Neural progenitor cell (in vitro differentiated cells): ENCODE measurements around the gene BIRC6. TPM values are rescaled to one million over a fixed set of nuclear protein-coding genes. Genes with fewer than 3 reads are reported as not detected.
"Not testable (repeated sequence)": the region's sequence is repeated elsewhere in the genome, so short reads cannot be mapped to it uniquely, and the experiment has no call there.

Experiments used
- DNase-seq: peaks from one replicate; pipeline ENCODE4 v3.0.0-alpha.2; 2016; ENCODE audit warnings: low spot score
- H2AFZ ChIP-seq: fragments of 200-600 bp; sonication (generic); replicated peaks from 2 replicates; pipeline ENCODE4 v1.6.1; 2016; ENCODE audit warnings: antibody characterized with exemption
- H3F3A ChIP-seq: fragments of 200-600 bp; sonication (generic); 2 replicates; pipeline ENCODE4 v1.6.1; 2016; ENCODE audit warnings: antibody characterized with exemption, low read depth
- H3K27ac ChIP-seq: fragments of 200-600 bp; sonication (generic); 2 replicates; pipeline ENCODE4 v1.5.1; 2016; ENCODE audit warnings: mild to moderate bottlenecking
- H3K27me3 ChIP-seq: fragments of 200-600 bp; sonication (generic); 2 replicates; pipeline ENCODE4 v1.6.1; 2016; ENCODE audit warnings: mild to moderate bottlenecking, moderate library complexity
- H3K36me3 ChIP-seq: fragments of 200-600 bp; sonication (generic); 2 replicates; pipeline ENCODE4 v1.5.1; 2016
- H3K4me1 ChIP-seq: fragments of 200-600 bp; sonication (generic); 2 replicates; pipeline ENCODE4 v1.6.1; 2016; ENCODE audit warnings: mixed run types
- H3K4me2 ChIP-seq: fragments of 200-600 bp; sonication (generic); 2 replicates; pipeline ENCODE4 v1.6.1; 2016
- H3K4me3 ChIP-seq: fragments of 200-600 bp; sonication (generic); 2 replicates; pipeline ENCODE4 v1.5.1; 2016
- H3K79me2 ChIP-seq: fragments of 200-600 bp; sonication (generic); 2 replicates; pipeline ENCODE4 v1.6.1; 2016; ENCODE audit warnings: low read depth
- H3K9ac ChIP-seq: fragments of 200-600 bp; sonication (generic); 2 replicates; pipeline ENCODE4 v1.6.1; 2016
- H3K9me3 ChIP-seq: fragments of 200-600 bp; sonication (generic); 2 replicates; pipeline ENCODE4 v1.5.1; 2016; ENCODE audit warnings: low read depth
- H4K20me1 ChIP-seq: fragments of 200-600 bp; sonication (generic); 2 replicates; pipeline ENCODE4 v1.6.1; 2016; ENCODE audit warnings: low read depth
- H3K27ac Mint-ChIP-seq: 3 replicates; pipeline ENCODE4 v1.8.0; 2021; ENCODE audit warnings: mixed read lengths
- H3K27me3 Mint-ChIP-seq: 2 replicates; pipeline ENCODE4 v1.8.0; 2022; ENCODE audit warnings: low read depth, mild to moderate bottlenecking, inconsistent platforms, moderate library complexity, mixed read lengths; ENCODE audit not compliant: insufficient read depth
- H3K36me3 Mint-ChIP-seq: 3 replicates; pipeline ENCODE4 v1.8.0; 2021; ENCODE audit warnings: mixed read lengths
- H3K4me1 Mint-ChIP-seq: 3 replicates; pipeline ENCODE4 v1.8.0; 2021; ENCODE audit warnings: mixed read lengths
- H3K4me3 Mint-ChIP-seq: 3 replicates; pipeline ENCODE4 v1.8.0; 2021; ENCODE audit warnings: mild to moderate bottlenecking, moderate library complexity, mixed read lengths
- H3K9me3 Mint-ChIP-seq: 3 replicates; pipeline ENCODE4 v1.8.0; 2020; ENCODE audit warnings: mixed read lengths
- CTCF ChIP-seq: fragments of 200-600 bp; sonication (generic); IDR thresholded peaks from 2 replicates; pipeline ENCODE4 v1.5.1; 2017; ENCODE audit warnings: antibody characterized with exemption, mild to moderate bottlenecking
- EZH2 ChIP-seq: fragments of 200-600 bp; sonication (generic); IDR thresholded peaks from 2 replicates; pipeline ENCODE4 v1.6.1; 2017; ENCODE audit warnings: antibody characterized with exemption, mild to moderate bottlenecking, moderate library complexity
- EZH2phosphoT487 ChIP-seq: fragments of 200-600 bp; sonication (generic); IDR thresholded peaks from 2 replicates; pipeline ENCODE4 v1.6.1; 2017; ENCODE audit warnings: antibody characterized with exemption
- total RNA-seq: library from RNA; depleted of rRNA; stranded (reverse); fragments of >200 nt; gene quantifications from 2 replicates; pipeline ENCODE4 v1.2.3, GENCODE V29; 2015; ENCODE audit warnings: low replicate concordance

The BIRC6 gene
- total RNA-seq, 1 donor from 2014 or later, result 105 TPM

- H3K27me3 ChIP-seq, result no peaks in the 10 kb centered on the region
- Mint-ChIP-seq H3K27ac (no peak overlapping the region), H3K36me3 (peaks cover 8% of the 10 kb centered on the region), H3K27me3 (no peaks in the 10 kb centered on the region), H3K4me3 (no peak overlapping the region), H3K4me1 (peaks cover 12% of the 10 kb centered on the region), H3K9me3 (no peaks in the 10 kb centered on the region)
- H3K4me1 ChIP-seq, result peaks cover 7% of the 10 kb centered on the region
- H3K9me3 ChIP-seq, result no peaks in the 10 kb centered on the region
- no peak overlapping the region for H3K9ac ChIP-seq
- no peak overlapping the region for H2AFZ ChIP-seq
- no peak overlapping the region for H3K4me3 ChIP-seq
- H3K27ac ChIP-seq, result no peak overlapping the region
- no peaks in the 10 kb centered on the region for H3K36me3 ChIP-seq
- H3K79me2 ChIP-seq, result peaks cover 100% of the 10 kb centered on the region
- TF ChIP-seq EZH2phosphoT487 (no peak), EZH2 (no peak), CTCF (no peak)
- no peak for DNase-seq
- peaks cover 51% of the 10 kb centered on the region for H4K20me1 ChIP-seq
- H3K4me2 ChIP-seq, result no peak overlapping the region
- peaks cover under 1% of the 10 kb centered on the region for H3F3A ChIP-seq
These were observed 6.8 kb downstream of the BIRC6 start for GRCh38 chr2:32363597-32363996.

- H3K4me1 ChIP-seq, H3K9me3 ChIP-seq, H3K27ac ChIP-seq, H3K9ac ChIP-seq, H3K36me3 ChIP-seq, H3K4me2 ChIP-seq, H3K4me3 ChIP-seq, H2AFZ ChIP-seq, DNase-seq, H3K27ac Mint-ChIP-seq, H3K36me3 Mint-ChIP-seq, H3F3A ChIP-seq, H3K27me3 ChIP-seq, H3K27me3 Mint-ChIP-seq, H3K9me3 Mint-ChIP-seq, H3K4me1 Mint-ChIP-seq, H3K4me3 Mint-ChIP-seq: not testable (repeated sequence)
- Histone ChIP-seq H4K20me1 (peaks cover 49% of the 10 kb centered on the region), H3K79me2 (peaks cover 100% of the 10 kb centered on the region)
These were observed 7.5 kb downstream of the BIRC6 start for GRCh38 chr2:32364290-32364689.

GRCh38 chr2:32365679-32366078 lies 8.9 kb downstream of the BIRC6 start:
- H3K27ac Mint-ChIP-seq, H3K4me1 ChIP-seq, H3K9me3 ChIP-seq, H3K4me1 Mint-ChIP-seq, H3K9ac ChIP-seq, H3K4me2 ChIP-seq, H3F3A ChIP-seq, H3K4me3 ChIP-seq, H3K9me3 Mint-ChIP-seq, H2AFZ ChIP-seq, H3K27me3 Mint-ChIP-seq, DNase-seq, H3K27me3 ChIP-seq, H3K36me3 ChIP-seq, H3K4me3 Mint-ChIP-seq, H3K36me3 Mint-ChIP-seq, H3K27ac ChIP-seq: not testable (repeated sequence)
- peaks cover 48% of the 10 kb centered on the region for H4K20me1 ChIP-seq
- peaks cover 100% of the 10 kb centered on the region for H3K79me2 ChIP-seq

- H4K20me1 ChIP-seq, result peaks cover 48% of the 10 kb centered on the region
- H3K9ac ChIP-seq, result no peak overlapping the region
- DNase-seq, result no peak
- no peak overlapping the region for H2AFZ ChIP-seq
- Mint-ChIP-seq H3K4me3 (no peak overlapping the region), H3K9me3 (no peaks in the 10 kb centered on the region), H3K27ac (no peak overlapping the region), H3K27me3 (no peaks in the 10 kb centered on the region), H3K36me3 (peaks cover 5% of the 10 kb centered on the region), H3K4me1 (no peaks in the 10 kb centered on the region)
- H3K4me1 ChIP-seq, result no peaks in the 10 kb centered on the region
- H3K36me3 ChIP-seq, result no peaks in the 10 kb centered on the region
- no peaks in the 10 kb centered on the region for H3F3A ChIP-seq
- H3K79me2 ChIP-seq, result peaks cover 100% of the 10 kb centered on the region
- H3K4me2 ChIP-seq, result no peak overlapping the region
- TF ChIP-seq EZH2 (no peak), CTCF (no peak), EZH2phosphoT487 (no peak)
- H3K4me3 ChIP-seq, result no peak overlapping the region
- H3K27me3 ChIP-seq, result no peaks in the 10 kb centered on the region
- no peak overlapping the region for H3K27ac ChIP-seq
- no peaks in the 10 kb centered on the region for H3K9me3 ChIP-seq
These were observed 9.8 kb downstream of the BIRC6 start for GRCh38 chr2:32366595-32366994.
